Testis (tissue), 3 donors: ENCODE measurements around the gene RNF224. TPM values are rescaled to one million over a fixed set of nuclear protein-coding genes. Genes with fewer than 3 reads are reported as not detected.

ENCODE experiments used
- DNase-seq: peaks from one replicate; pipeline ENCODE4 v3.0.0-alpha.2; 2019
- H3K27ac ChIP-seq, 2 donors: fragments of 200-600 bp; sonication (generic); one replicate each; pipeline ENCODE4 v1.5.1; 2019
- H3K27me3 ChIP-seq: fragments of 200-600 bp; sonication (generic); one replicate; pipeline ENCODE4 v1.5.1; 2019
- H3K36me3 ChIP-seq: fragments of 200-600 bp; sonication (generic); one replicate; pipeline ENCODE4 v1.5.1; 2017; ENCODE audit warnings: low read depth; ENCODE audit errors: missing control alignments
- H3K4me1 ChIP-seq: fragments of 200-600 bp; sonication (generic); one replicate; pipeline ENCODE4 v1.5.1; 2019
- H3K4me3 ChIP-seq, 2 donors: fragments of 200-600 bp; sonication (generic); one replicate each; pipeline ENCODE4 v1.5.1; 2017 to 2019
- H3K9me3 ChIP-seq: fragments of 200-600 bp; sonication (generic); one replicate; pipeline ENCODE4 v1.5.1; 2017
- CTCF ChIP-seq, 3 experiments: fragments of 450-650 bp in 2 of 3; fragments of 200-600 bp in 1 of 3; sonication (generic) in 1 of 3; IDR thresholded peaks; one replicate each; pipeline ENCODE4 v1.5.1; 2016 to 2019; ENCODE audit warnings: antibody characterized with exemption in 3 of 3, mild to moderate bottlenecking in 2 of 3, moderate library complexity in 1 of 3
- POLR2A ChIP-seq: fragments of 450-650 bp; IDR thresholded peaks from one replicate; pipeline ENCODE4 v1.6.1; 2017; ENCODE audit warnings: antibody characterized with exemption, mild to moderate bottlenecking, moderate library complexity
- WGBS, 2 donors: methylation state at CpG; one replicate each; pipeline ENCODE4 v1.1.5; 2018; 5-methylcytosine and 5-hydroxymethylcytosine counted together
- intact Hi-C: fragments of 100-400 bp; cut with DNase I; formaldehyde crosslinking; loops from one replicate; pipeline ENCODE4 v1.15.1; 2023; ENCODE audit warnings: low total_unique reads
- polyA plus RNA-seq: library from polyadenylated mRNA; stranded (reverse); fragments of 350-450 nt; fragmentation: Illumina TruSeq; extraction: RNeasy Lipid Tissue Mini Kit (QIAGEN cat#74804); gene quantifications from one replicate; pipeline ENCODE4 v1.2.3, GENCODE V29; 2014; ENCODE audit warnings: low read depth, low replicate concordance; ENCODE audit not compliant: insufficient read depth
- total RNA-seq, 2 donors: library from RNA; depleted of rRNA; stranded (reverse); fragments of >200 nt; gene quantifications; one replicate each; pipeline ENCODE4 v1.2.3, GENCODE V29; 2016

The RNF224 gene
- total and polyA plus RNA-seq, 3 donors from 2014 or later, result 0.17 to 0.71 (median 0.37) TPM

- Histone ChIP-seq H3K27me3 (no peaks in the 10 kb centered on the region), H3K4me1 (peaks cover 10% of the 10 kb centered on the region), H3K9me3 (no peaks in the 10 kb centered on the region), H3K4me3 (no peak within 1 kb of the TSS), H3K27ac (no peak within 1 kb of the TSS), H3K36me3 (no peaks in the 10 kb centered on the region)
- intact Hi-C loops, result no loop called here
- 72 to 74% methylated on average over 4 to 14 of the region's 14 CpGs for WGBS, 2 donors
- TF ChIP-seq POLR2A, result no peak
- no peak for TF ChIP-seq CTCF (IDR thresholded peaks at IDR 0.05)
- no peak for DNase-seq
Observed at GRCh38 chr9:137230705-137231371, 3.5 kb downstream of the RNF224 start, which contains the start of gene SLC34A3. Gene SLC34A3 (plus strand): TSS chr9:137230901. CDS start chr9:137231703, 802 bp downstream.

GRCh38 chr9:137231372-137232039, 4.2 kb downstream of the RNF224 start:
- Histone ChIP-seq H3K27me3 (no peaks in the 10 kb centered on the region), H3K9me3 (no peaks in the 10 kb centered on the region), H3K27ac (no peak overlapping the region), H3K36me3 (no peaks in the 10 kb centered on the region), H3K4me3 (no peak overlapping the region), H3K4me1 (peaks cover 16% of the 10 kb centered on the region)
- TF ChIP-seq CTCF (IDR thresholded peaks at IDR 0.05) (no peak), POLR2A (no peak)
- WGBS, 2 donors, result 87 to 93% methylated on average over 18 to 23 of the region's 23 CpGs
- intact Hi-C loops, result no loop called here
- DNase-seq, result no peak

- WGBS, 2 donors, result 75 to 81% methylated on average over 2 to 10 of the region's 10 CpGs
- H3K27me3 ChIP-seq, result no peaks in the 10 kb centered on the region
- H3K9me3 ChIP-seq, result no peaks in the 10 kb centered on the region
- H3K36me3 ChIP-seq, result no peaks in the 10 kb centered on the region
- no peak for TF ChIP-seq CTCF (IDR thresholded peaks at IDR 0.05)
- no peak for TF ChIP-seq POLR2A
- H3K4me1 ChIP-seq, result peaks cover 22% of the 10 kb centered on the region
- H3K27ac ChIP-seq, result no peak overlapping the region
- intact Hi-C loops, result no loop called here
- H3K4me3 ChIP-seq, result no peak overlapping the region
- DNase-seq, result no peak
Observed at GRCh38 chr9:137232101-137232500, 4.8 kb downstream of the RNF224 start.

GRCh38 chr9:137232510-137232909, 5.2 kb downstream of the RNF224 start:
- Histone ChIP-seq H3K36me3 (no peaks in the 10 kb centered on the region), H3K27me3 (no peaks in the 10 kb centered on the region), H3K9me3 (no peaks in the 10 kb centered on the region), H3K27ac (no peak overlapping the region), H3K4me1 (peaks cover 25% of the 10 kb centered on the region), H3K4me3 (no peak overlapping the region)
- WGBS, 2 donors, result 73 to 89% methylated on average over 11 to 24 of the region's 24 CpGs
- no peak for DNase-seq
- TF ChIP-seq CTCF (IDR thresholded peaks at IDR 0.05), result no peak
- TF ChIP-seq POLR2A, result no peak
- intact Hi-C loops, result no loop called here
